Measurements from ENCODE around the gene PPM1L.

The PPM1L gene

DNA sequence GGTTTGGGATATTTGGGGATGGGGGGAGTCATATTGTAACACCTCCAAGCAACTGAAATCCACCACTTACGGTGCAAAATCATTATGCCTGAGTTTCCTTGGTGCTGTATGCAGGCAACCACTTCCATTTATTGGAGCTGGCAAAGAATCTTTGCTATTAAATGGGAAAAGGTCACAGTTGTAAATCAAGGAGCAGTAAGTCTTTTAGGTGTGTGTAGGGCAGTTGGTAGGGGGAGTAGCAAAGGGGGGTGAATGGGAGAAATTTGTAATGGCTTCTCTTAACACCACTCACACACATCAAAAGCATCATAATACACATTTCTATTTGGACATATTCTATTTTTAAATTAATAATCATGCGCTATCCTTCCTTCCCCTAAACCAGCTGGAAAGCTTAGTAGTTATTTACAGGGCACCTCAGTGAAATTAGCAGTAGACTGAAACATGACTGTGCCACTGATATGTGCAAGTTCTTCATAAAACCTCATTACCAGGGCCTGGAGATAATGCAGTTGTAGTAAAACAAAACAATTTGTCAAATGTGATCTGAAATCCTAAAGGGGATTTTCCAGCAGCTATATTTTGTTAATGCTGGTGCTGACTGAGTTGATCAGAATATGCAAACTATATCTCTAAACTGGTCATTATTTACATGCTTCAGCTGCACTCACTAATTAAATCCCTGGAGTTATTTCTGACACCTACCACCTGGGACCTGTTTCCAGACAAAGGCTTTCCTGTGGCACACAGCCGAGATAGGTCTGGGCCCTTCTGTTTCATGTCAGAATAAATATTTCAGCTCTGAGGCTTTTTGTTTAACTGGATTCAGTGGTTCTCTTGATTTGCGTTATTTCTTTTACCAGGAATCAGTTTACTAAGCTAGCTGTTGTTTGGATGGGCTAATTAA, 259.1 kb downstream of the PPM1L start:
- Histone ChIP-seq H4K20me1 (ENCODE audit: insufficient read depth) (no peaks in the 10 kb centered on the region), H2AFZ (ENCODE audit: low read depth) (no peak overlapping the region), H3K4me3 (IDR thresholded peaks at IDR 0.05; ENCODE audit: insufficient read depth, low read depth, low read length) (no peak overlapping the region), H3K4me2 (no peak overlapping the region), H3K79me2 (ENCODE audit: insufficient read depth, low read depth) (no peaks in the 10 kb centered on the region), H3K9ac (no peak overlapping the region), H3K27me3 (ENCODE audit: insufficient read depth, low read depth) (no peaks in the 10 kb centered on the region), H3K27ac (no peak overlapping the region), H3K4me1 (ENCODE audit: low read depth, poor library complexity, severe bottlenecking) (no peaks in the 10 kb centered on the region), H3K36me3 (ENCODE audit: insufficient read depth) (no peaks in the 10 kb centered on the region)
- TF ChIP-seq, protein P1, sequence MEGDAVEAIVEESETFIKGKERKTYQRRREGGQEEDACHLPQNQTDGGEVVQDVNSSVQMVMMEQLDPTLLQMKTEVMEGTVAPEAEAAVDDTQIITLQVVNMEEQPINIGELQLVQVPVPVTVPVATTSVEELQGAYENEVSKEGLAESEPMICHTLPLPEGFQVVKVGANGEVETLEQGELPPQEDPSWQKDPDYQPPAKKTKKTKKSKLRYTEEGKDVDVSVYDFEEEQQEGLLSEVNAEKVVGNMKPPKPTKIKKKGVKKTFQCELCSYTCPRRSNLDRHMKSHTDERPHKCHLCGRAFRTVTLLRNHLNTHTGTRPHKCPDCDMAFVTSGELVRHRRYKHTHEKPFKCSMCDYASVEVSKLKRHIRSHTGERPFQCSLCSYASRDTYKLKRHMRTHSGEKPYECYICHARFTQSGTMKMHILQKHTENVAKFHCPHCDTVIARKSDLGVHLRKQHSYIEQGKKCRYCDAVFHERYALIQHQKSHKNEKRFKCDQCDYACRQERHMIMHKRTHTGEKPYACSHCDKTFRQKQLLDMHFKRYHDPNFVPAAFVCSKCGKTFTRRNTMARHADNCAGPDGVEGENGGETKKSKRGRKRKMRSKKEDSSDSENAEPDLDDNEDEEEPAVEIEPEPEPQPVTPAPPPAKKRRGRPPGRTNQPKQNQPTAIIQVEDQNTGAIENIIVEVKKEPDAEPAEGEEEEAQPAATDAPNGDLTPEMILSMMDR (conservative IDR thresholded peaks at IDR 0.05; ENCODE audit: low read depth, low read length) = no peak

GRCh38 chr3:161016417-161017313, 260.6 kb downstream of the PPM1L start:
- H3K4me3 ChIP-seq (IDR thresholded peaks at IDR 0.05; ENCODE audit: insufficient read depth, low read depth, low read length) = no peak overlapping the region
- H3K4me1 ChIP-seq (ENCODE audit: low read depth, poor library complexity, severe bottlenecking) = no peaks in the 10 kb centered on the region
- no peak overlapping the region for H2AFZ ChIP-seq (ENCODE audit: low read depth)
- H3K36me3 ChIP-seq (ENCODE audit: insufficient read depth) = no peaks in the 10 kb centered on the region
- no peaks in the 10 kb centered on the region for H4K20me1 ChIP-seq (ENCODE audit: insufficient read depth)
- no peak overlapping the region for H3K4me2 ChIP-seq
- TF ChIP-seq, protein P1 (conservative IDR thresholded peaks at IDR 0.05; ENCODE audit: low read depth, low read length) = no peak
- H3K27me3 ChIP-seq (ENCODE audit: insufficient read depth, low read depth) = no peaks in the 10 kb centered on the region
- H3K79me2 ChIP-seq (ENCODE audit: insufficient read depth, low read depth) = no peaks in the 10 kb centered on the region
- no peak overlapping the region for H3K27ac ChIP-seq
- no peak overlapping the region for H3K9ac ChIP-seq

- H4K20me1 ChIP-seq (ENCODE audit: insufficient read depth) = no peaks in the 10 kb centered on the region
- no peak overlapping the region for H3K4me3 ChIP-seq (IDR thresholded peaks at IDR 0.05; ENCODE audit: insufficient read depth, low read depth, low read length)
These were observed 261.9 kb downstream of the PPM1L start for GRCh38 chr3:161017971-161018370.

DNA sequence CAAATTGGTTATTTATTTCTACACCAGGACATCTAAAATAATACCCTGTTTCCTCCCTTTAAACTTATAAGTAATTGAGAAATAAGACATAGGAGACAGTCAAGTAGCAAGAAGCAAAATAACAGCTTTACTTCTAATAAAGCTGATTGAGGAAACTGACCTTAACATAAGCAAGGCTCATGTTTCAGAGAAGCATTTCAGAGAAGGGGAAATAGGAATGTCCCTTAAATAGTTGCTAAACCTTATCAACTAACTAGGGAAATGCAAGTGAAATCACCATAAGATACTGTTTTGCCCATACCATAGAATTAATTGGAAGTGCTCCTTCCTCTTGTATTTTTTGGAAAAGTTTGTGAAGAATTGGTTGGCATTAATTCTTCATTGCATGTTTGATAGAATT, 264.2 kb downstream of the PPM1L start:
- Histone ChIP-seq H3K4me1 (ENCODE audit: low read depth, poor library complexity, severe bottlenecking) (no peaks in the 10 kb centered on the region), H3K27ac (no peak overlapping the region), H3K4me3 (IDR thresholded peaks at IDR 0.05; ENCODE audit: insufficient read depth, low read depth, low read length) (no peak overlapping the region), H3K9ac (no peak overlapping the region), H2AFZ (ENCODE audit: low read depth) (no peak overlapping the region), H3K36me3 (ENCODE audit: insufficient read depth) (no peaks in the 10 kb centered on the region), H3K27me3 (ENCODE audit: insufficient read depth, low read depth) (no peaks in the 10 kb centered on the region), H3K79me2 (ENCODE audit: insufficient read depth, low read depth) (no peaks in the 10 kb centered on the region), H4K20me1 (ENCODE audit: insufficient read depth) (no peaks in the 10 kb centered on the region), H3K4me2 (no peak overlapping the region)
- TF ChIP-seq, protein P1 (conservative IDR thresholded peaks at IDR 0.05; ENCODE audit: low read depth, low read length) = no peak

More at GRCh38 chr3:161017971-161018370, 261.9 kb downstream of the PPM1L start:
- Histone ChIP-seq H3K27me3 (ENCODE audit: insufficient read depth, low read depth) (no peaks in the 10 kb centered on the region), H3K27ac (no peak overlapping the region), H3K36me3 (ENCODE audit: insufficient read depth) (no peaks in the 10 kb centered on the region), H2AFZ (ENCODE audit: low read depth) (no peak overlapping the region), H3K4me1 (ENCODE audit: low read depth, poor library complexity, severe bottlenecking) (no peaks in the 10 kb centered on the region), H3K9ac (no peak overlapping the region), H3K79me2 (ENCODE audit: insufficient read depth, low read depth) (no peaks in the 10 kb centered on the region), H3K4me2 (no peak overlapping the region)
- TF ChIP-seq, protein P1 (conservative IDR thresholded peaks at IDR 0.05; ENCODE audit: low read depth, low read length) = no peak

Measured in KMS-11 (cell line).